HG03439 (cell line): ENCODE data around the gene NCOA7.
"Not testable (repeated sequence)": the region's sequence is repeated elsewhere in the genome, so short reads cannot be mapped to it uniquely, and the experiment has no call there.

Experiments
- ATAC-seq: cut with Tn5 transposase; IDR thresholded peaks from one replicate; pipeline ENCODE4 v1.9.1; 2021; ENCODE audit warnings: mild to moderate bottlenecking, moderate library complexity; ENCODE audit not compliant: unreplicated experiment

Gene NCOA7

DNA sequence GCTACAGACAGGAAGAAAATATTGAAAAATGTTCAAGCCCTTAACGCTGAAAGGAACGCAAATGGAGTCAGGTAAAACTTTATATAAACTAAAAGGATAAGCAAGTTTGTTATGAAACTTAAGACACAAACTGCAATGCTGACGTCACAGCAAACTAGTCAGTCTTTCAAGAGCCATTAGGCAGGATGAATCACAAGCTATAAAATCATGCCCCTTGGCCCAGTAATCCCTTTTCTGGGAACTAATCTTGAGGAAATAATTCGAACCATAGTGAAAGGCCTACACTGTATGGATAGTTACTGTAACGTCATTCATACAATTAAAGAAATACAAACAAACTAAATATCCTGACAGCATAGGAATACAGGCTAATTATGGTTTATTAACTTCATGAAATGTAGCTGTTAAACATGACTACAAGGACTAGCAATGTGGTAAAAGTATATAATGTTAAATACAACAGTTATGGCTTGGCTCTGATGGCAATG lies 123.1 kb downstream of the NCOA7 start:
- ATAC-seq, result no peak

DNA sequence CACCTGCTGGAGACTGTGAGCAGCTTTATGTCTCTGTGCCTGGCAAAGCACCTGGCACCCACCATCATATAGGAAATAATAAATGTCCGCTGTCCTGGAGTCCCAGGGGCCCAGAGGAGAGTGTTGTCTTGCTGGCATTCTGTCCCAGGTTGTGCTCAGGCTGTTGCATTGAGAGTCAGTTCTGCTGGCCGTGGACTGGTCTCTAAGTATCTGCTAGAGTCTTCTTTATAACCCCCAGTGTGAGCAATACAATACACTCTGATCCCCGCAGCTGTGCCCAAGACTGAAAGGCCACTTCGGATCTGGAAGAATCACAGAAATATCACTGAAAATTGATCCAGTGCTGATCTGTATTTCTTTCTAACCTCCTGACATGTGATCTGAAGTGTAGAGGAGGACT lies 127.5 kb downstream of the NCOA7 start:
- ATAC-seq, result no peak

DNA sequence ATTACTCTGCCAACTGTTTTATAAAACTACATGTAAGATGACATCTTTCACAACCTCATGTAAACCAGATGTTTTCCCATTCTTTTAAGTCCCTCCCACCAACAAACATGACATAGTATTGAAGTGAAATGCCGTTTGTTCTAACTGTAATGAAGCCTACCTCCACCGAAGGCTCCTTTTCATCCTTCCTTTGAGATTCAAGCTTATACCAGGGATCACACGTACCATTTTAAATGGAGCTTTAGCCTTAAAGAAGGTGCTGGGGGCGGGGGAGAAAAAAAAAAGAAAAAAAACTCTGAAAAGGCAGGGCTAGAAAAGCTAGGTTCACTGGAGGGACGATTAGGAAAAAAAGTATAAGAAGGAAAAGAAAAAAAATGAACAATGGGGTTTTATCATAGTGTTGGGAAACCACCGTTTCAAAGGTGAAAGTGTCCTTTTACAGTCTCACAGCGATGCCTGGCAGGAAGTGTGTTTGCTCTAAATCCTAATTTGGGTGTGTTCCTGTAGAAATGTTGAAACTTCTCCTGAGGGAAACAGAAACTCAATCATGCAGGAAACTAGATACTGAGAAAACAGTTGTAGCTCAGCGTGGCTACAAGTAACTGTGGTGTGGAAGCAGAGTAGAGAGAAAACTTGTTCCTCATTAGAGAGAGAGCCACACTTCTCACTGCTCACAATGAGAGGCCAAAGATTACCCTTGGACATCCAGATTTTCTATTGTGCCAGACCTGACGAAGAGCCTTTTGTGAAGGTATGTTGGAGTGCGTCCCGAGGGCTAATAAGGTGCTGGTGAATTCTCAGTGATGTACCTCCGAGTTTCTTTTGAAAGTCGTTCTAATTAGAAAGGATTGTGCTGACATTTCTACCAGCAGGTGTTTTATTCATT lies 128.2 kb downstream of the NCOA7 start:
- ATAC-seq, result peak; percentile 96

DNA sequence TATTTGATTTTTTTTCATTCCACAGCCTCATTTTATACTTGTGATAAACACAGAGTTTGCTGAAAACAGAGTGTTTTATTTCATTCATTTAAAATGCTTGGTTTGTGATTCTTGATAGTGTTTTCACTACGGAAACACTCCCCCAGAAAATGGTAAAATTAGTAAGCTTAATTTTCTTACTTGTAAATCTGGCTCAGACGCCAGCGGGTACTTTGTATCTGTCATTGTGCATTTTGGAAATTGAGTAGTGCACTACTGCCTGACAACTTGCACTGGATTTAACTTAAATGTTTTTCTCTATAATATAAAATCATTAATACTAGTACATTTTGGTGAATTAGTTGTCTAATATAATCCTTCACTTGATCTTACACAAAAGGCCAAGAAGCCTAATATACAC lies 128.9 kb downstream of the NCOA7 start:
- ATAC-seq, result no peak

DNA sequence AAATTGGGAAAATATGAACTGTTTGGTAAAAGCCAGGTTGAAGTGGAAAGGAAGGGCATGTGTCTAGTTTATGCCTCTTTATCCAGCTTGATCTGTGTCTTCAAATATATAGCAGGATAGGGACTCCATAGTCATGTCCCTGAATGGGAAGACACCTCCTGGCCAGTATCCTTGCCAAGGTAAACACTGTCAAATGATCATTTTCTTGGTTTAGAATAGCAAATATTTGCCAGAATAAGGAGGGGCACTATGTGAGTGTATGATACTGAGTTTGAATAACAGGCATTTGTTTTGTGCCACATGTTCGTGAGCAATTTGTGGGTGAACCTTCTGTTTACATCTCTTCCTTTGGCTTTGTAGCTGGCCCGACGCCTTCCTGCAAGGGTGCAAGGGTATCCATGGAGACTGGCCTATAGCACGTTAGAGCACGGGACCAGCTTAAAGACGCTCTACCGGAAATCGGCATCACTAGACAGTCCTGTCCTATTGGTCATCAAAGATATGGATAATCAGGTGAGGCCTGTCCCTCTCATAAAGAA lies 131.6 kb downstream of the NCOA7 start:
- ATAC-seq, result no peak

DNA sequence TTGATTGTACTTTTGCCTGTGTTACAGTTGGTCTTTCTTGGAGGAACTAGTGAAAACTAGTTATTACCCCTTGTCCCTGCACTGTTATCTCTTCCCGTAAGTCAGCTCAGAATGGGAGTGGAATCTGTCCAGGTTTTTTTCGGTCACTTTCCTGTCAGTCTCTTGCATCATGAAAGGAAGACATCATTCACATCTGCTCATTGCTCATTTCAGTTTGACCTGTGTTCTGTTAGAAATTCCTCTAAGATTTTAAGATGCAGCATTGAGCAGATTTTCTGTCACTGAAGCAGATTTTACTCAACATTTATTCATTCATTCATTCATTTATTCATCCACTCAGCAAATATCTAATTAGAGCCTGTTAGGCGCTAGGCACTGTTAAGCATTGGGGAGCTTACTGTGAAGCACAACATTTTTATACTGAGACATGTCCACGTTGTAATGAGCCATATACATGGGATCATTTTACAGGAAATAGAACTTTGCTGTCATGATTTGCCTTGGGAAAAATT lies 132.7 kb downstream of the NCOA7 start:
- no peak for ATAC-seq

DNA sequence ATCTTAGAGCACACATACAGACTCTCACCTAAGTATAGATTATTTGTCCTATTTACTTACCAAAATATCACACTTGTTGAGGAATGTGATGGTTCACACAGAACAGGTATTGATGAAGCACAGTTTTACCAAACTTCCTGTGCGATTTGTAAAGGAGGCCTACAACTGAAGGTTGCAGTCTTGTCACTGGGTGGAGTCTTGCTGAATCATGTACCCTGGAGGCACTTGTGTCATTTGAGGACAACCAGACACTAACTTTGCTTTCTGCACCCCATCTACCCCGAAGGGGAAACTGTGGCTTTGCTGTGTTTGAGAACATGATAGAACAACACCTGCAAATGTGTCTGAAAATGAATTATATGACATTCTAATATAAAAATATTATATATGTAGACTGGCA lies 133.4 kb downstream of the NCOA7 start:
- no peak for ATAC-seq

DNA sequence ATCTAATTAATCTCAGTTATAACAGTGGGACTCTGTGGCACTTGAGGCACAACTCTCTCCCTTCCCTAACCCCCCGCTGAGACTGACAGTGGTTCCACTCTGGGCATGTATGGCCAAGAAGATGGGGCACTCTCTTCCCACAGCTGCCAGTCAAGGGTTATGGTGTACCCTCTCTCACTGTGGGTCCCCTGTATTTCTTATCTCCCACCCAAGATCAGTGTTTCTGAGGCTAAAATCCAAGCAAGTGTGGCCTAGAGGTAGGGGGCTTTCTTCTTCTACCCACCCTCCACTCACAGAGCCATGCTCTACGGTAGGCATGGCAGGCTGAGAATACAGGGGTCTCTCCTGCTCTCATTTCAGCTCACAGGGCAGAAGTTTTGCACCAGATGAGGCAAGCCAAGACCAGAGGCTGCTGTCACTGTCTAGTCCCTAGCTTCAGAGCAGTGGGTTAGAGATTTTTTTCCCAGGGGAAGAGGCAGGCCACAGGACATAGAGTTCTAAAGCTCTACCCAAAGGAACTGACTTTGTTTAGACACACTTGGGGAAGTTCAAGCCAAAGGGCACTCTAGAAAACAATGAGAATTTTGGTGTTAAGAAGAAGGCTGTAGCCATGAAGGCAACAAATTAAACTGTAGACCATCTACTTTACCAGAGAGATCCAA lies 134.1 kb downstream of the NCOA7 start:
- ATAC-seq, result no peak

DNA sequence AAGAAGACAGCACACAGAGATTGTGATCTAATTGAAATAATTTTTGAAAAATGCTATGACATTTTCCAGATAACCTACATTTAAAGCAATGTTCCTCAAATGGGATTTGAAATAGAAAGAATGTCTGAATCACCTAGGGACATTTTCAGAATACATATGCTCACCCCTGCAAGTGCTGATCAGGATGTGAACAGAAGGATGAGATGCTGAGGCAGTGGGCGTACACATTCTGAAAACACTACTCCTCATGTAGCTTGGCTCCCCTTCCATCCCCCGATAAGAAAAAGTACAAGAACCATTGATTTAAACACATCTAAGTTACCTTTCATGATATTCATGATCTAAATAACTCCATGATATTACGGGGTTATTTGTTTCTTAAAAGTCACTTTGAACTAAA lies 136.0 kb downstream of the NCOA7 start:
- ATAC-seq, result no peak

DNA sequence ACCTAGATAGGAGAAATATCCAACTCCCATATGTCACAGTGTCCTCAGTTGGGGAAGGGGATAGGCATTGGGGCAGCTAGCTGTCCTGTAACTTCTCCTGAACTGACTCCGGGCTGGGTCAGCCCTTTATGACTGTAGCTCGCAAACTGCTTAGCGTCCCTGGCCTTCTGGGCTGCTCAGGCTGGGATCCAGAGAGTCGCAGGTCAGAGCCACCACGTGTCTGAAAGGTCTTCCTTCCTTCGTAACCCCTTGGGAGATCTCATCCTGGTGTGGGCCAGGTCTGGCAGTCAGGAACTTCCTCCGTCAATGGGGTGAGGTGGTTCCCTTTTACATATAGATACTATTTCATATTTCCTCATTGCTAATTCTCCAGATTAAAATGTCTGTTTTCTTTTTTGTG lies 137.0 kb downstream of the NCOA7 start:
- no peak for ATAC-seq

DNA sequence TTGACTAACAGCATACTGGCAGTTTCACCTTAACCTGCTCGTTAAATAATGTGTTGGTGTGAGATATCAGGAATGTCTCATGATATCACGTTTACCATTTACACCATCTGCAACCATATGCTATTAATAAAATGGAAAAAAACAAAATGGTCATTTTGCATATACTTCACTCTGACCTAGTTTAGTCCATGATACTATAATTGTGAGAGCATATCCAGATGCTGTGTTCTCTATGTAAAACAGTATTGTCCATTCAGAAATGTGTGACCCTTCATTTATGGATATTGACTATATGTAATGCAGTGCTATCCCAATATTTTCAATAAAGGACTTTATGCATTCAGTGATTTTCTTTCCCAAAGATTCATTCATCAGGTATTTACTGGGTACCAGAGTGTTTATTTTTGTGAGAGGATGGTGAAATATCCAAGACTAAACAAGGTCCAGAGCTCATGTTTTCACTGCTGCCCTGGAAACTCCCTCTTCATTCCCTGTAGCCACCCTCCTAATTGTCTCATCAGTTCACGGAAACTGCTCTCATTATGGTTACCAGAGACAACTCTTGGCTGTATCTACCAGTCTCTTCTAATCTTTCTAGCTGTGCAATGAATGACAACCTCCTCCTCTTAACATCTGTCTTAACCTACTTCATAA lies 140.1 kb downstream of the NCOA7 start:
- ATAC-seq, result no peak

DNA sequence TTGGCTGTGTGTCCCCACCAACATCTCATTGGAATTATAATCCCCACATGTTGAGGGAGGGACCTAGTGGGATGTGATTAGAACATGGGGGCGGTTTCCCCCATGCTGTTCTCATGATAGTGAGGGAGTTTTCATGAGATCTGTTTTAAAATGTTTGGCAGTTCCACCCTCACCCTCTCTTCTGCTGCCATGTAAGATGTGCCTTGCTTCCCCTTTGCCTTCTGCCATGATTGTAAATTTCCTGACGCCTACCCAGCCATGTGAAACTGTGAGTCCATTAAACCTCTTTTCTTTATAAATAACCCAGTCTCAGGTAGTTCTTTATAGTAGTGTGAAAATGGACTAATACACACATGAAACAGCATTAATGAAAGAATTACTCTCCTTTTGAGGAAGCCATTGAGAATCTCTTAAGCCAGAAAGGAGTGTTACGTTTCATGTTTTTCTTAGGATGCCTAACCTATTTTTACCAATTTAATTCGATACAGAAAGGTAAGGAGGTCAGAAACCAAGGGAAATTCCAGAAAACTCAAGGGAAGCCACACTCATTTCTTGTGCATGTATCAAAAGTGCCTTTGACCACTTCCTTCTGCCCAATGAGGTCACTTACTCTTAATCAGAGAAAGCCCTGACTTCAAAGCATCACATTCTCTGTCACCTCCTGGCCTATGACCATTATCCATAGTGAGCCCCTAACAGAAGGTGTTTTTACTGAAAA lies 141.1 kb downstream of the NCOA7 start:
- ATAC-seq, result no peak

DNA sequence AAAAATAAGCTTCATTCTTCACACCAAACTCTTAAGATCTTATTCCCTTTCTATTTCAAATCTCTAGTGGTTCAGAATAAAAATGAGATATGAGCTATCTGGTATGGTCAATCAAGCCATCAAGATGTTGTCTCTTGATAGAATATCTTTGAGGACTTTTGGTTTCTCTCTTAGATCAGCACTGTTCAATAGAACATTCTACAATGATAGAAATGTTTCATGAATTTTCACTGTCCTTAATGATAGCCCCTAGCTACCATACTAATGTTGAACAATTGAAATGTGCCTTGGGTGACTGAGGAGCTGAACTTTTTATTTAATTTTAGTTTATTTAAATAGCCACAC lies 141.7 kb downstream of the NCOA7 start:
- no peak for ATAC-seq

DNA sequence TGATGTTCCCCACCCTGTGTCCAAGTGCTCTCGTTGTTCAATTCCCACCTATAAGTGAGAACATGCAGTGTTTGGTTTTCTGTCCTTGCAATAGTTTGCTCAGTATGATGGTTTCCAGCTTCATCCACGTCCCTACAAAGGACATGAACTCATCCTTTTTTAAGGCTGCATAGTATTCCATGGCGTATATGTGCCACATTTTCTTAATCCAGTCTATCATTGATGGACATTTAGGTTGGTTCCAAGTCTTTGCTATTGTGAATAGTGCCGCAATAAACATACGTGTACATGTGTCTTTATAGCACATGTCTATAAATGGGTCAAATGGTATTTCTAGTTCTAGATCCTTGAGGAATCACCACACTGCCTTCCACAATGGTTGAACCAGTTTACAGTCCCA lies 144.8 kb downstream of the NCOA7 start:
- ATAC-seq, result not testable (repeated sequence)

DNA sequence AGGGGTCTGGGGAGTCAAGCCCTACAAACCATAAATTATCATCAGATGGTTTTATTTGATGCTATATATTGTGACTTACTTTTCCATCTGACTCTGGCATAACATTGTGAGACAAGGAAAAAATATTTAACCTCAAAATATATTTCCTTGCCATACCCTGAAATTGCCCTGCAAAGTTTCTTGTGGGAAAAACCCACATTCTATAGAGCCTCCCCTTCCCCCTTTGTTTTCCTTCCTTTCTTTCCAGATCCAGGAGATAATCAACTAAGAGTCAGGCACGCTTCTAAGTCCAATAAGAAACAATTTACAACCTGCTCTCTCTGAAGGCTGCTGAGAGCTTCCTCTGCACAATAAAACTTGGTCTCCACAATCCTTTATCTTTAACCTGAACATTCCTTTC lies 148.3 kb downstream of the NCOA7 start:
- no peak for ATAC-seq

DNA sequence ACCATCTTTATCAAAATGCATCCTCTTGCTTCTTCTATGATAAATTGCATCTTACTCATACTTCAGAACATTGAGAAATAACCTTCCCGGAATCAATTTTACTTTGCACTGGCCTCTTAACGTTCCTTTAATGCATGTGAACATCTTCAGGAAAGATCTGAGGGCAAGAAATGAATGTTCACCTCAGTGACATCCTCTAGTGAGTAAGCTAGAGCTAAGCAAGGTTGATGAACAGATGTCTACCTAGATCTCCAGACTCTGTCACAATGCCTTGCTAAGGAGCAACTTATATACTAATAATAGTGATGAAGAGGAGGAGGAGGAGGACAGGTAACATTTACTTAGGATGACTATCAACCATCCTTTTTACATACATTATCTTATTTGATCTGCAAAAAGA lies 149.0 kb downstream of the NCOA7 start:
- ATAC-seq, result no peak

DNA sequence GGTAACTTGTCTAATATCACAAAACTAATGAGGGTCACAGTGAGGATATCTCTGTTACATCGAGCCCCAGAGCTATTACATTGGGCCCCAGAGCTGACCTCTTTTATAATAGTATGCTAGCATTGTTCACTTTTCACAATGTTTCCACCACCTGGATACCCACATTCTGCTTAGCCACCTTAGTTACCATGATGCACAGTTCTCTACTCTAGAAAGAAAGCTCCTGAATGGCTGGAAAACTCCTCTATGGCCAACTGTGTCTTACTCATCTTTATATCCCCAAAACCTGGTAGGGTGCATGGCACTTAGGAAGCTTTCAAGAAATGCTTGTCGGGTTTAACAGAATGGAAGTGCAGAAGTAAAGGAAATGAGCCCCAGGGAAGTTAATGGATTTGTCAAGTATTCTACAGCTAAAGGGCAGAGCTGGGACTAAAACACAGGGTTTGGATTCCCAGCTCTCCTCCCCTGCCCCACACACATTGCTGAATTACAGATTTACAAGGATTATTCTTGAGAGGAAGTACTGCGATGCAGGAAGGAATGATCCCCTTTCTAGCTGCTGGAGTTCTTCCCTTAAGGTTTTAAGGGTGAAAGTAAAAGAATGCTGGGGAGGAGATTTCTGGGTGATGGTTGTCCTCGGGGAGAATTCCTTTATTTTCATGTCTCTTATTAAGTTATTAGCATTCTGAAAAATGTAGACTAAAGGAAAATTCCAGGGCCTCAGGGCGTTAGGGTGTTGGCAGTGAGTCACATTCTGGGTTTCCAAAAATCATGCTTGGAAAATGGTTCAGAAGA lies 149.7 kb downstream of the NCOA7 start:
- ATAC-seq, result no peak

DNA sequence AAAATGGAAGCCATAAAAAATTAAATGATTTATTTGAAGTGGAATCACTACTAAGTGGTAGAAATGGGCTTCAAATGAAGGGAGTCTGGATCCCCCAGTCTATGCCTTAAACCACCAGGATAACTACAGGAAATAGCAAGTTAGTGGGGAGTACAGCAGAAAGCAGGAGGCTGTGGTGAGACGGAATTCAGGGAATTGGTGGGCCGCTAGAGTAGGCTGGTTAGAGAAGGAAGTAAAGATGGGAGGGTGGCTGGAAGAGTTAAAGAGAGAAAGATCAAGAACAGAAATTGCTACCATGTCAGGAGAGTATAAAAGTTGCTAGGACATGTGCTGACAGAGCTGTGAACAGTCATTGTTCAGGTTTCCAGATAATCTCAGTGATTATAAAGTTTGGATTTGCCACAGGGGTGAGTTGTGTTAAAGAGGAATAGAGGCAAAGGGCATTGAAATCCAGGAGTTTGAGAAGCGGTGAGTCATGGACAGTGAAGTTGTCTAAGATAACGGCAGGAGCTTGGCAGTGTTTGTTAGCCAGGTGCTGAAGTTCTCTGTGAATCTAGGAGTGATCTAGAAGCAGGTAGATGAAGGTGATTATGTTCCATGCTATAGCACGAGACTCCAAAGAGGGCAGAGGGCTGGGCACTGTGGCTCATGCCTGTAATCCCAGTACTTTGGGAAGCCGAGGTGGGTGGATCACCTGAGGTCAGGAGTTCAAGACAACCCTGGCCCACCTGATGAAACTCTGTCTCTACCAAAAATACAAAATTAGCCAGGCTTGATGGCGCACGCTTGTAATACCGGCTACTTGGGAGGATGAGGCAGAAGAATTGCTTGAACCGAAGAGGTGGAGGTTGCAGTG lies 152.1 kb downstream of the NCOA7 start:
- no peak for ATAC-seq
